GM18499 (cell line): ENCODE data around the gene STK32A.

Source experiments
- ATAC-seq: cut with Tn5 transposase; IDR thresholded peaks from one replicate; pipeline ENCODE4 v1.9.1; 2021; ENCODE audit warnings: moderate number of reproducible peaks; ENCODE audit not compliant: insufficient read depth, unreplicated experiment

The STK32A gene

DNA sequence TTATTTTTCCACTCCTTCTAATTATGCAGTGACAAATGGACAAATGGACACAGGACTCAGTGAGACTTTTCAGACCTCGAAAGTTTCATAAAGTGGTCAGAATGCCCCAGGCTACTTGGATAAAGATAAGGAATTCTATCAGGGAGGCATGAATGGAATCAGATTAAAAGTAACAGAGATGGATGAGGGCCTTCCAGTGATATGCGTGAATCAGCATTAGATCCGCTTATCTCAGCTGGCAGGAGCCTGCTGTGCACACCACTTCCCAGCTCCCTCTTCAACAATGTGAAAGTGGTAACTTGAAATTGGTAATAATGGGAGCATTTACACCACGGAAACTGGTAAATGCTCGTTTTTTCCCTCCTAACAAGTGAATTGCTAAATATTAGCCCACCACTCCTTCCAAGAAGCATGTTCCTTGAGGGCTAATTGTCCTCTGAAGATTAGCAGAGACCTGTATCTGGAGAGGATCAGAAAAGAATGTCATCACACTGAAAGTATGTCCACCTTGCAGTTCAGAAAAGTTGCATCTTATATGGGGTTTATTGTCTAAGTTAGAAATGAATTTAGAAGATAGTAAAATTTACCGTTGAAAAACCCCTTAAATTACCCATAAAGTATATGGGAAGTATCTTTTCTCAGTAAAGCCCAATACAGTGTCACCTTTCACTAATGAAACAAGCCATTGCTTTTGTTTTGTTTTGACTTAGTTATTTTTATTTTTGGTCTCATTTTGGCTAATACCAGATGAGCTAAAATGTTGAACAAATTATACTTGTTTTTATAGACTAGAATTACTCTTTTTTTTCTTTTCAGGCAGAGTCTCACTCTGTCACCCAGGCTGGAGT, 149.7 kb downstream of the STK32A start:
- ATAC-seq: no peak

- no peak for ATAC-seq
Observed at GRCh38 chr5:147387109-147387508, 152.3 kb downstream of the STK32A start.

DNA sequence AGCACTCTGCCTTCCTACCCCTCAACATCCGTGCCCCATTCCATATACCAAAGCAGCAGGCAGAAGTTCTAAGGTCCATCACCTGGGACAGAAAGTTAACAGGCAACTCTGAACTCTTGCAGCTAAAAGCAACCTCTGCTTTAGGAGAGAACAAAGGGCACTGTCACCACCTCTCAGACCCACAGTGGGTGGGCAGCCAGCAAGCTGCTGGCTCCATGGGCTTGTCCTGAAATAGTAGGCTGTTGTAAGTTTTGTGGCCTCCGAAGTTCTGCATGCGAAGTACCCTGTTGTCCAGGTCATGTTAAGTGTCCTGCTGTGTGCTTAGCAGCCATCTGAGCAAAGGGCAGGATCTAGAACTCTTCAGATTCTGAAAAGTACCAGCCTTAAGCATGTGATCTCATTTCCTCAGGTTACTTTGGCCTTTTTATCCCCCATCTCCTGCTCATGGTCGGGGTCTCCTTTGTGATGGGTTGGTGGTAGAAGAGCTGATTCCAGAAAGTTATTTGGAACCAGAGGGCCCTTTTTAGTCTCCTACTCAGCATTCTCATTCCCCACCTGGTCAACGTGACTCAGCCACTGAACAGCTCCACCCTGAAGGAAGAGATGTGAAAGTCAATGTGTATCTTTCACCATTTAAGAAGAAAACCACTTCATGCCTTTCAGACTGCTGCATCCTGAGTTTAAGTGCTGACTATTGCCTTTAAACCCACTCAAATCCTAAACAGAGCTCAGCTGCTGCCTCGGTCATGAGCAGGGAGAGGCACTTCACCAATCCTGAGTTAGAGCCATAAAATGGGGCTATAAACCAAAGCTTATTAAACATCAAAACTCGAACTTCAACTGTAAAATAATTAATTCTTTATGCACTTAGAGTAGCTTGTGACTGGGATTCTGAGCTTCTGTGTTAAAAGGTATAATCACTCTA, 153.6 kb downstream of the STK32A start:
- no peak for ATAC-seq

DNA sequence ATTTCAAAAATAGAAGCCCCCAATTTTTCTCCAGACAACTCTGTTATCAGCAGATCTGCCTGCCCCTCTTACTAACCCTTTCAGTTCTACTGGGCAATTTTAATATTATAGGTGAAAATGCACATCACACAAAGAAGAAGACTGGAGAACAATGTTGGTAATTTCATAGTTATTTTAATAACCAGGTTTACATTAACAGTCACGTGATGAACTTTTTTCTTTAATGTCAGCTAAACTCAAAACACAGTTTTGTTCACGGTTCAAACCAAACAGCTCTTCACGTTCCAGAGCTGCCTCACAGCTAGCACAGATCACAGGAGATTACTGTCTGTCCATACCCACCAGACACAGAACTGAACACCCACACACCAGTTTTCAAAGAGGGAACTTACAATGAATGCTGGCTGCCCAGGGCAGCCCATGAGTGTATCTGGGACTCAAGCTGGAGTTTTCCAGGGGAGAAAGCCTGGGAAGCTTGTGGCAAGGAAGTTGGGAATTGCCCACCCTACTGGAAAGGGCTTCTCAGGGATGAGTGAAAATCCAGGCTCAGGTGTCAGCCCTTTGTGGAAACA, 155.9 kb downstream of the STK32A start:
- ATAC-seq: no peak

DNA sequence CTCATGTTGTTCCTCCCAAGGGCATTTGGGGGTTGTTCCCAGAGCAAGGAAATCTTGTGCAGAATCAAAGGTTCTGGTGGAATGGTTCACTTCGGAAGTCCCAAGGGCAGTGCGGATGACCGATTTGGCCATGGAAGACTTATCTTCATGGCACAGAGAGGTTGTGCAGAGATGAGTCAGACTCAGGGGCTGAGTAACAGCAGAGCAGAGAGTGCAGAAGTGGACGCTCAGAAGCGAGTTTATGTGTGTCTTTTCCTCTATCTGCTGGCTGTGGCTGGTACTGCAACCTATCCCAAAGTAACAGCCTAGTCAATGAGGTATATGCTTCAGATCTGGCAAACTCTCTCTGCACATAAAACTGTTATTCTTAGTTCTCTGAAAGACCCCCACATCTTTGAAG, 157.0 kb downstream of the STK32A start:
- peak; percentile 89 for ATAC-seq

GRCh38 chr5:147393874-147394672, 159.2 kb downstream of the STK32A start:
- ATAC-seq: no peak

- no peak for ATAC-seq
Observed at GRCh38 chr5:147396070-147396823, 161.4 kb downstream of the STK32A start.

DNA sequence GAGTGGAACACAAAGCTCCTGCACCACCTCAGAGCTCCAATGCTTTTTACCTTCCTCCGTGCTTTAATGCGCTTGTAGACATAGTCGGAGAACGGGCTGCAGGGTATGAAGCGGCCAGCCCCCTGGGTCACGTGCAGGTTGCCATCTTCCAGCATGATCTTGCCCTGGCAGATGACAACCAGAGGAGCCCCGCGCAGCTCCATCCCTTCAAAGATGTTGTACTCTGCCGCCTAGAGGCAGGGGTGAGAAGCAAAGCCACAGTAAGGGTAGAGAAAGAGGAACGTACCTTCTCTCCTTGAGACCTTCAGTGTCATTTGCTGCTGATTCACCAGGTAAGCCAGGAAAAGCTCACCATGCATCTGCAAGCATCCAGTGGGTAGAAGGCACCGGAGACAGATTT, 162.8 kb downstream of the STK32A start:
- ATAC-seq: no peak

DNA sequence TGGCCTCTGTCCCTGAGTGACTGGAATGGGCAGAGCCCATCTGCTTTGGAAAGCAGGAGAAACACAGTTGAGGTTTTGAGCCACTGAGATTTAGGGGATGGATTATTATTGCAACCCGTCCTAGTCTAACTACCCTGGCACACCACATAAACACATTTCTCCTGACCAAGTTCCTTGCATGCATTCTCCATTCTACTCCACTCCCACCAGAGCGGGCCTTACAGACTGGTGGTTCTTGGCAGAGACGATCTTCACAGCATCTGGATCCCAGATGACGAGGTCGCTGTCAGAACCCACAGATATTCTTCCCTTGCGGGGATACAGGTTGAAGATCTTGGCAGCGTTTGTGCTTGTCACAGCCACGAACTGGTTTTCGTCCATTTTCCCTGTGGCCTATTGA, 164.0 kb downstream of the STK32A start:
- no peak for ATAC-seq

DNA sequence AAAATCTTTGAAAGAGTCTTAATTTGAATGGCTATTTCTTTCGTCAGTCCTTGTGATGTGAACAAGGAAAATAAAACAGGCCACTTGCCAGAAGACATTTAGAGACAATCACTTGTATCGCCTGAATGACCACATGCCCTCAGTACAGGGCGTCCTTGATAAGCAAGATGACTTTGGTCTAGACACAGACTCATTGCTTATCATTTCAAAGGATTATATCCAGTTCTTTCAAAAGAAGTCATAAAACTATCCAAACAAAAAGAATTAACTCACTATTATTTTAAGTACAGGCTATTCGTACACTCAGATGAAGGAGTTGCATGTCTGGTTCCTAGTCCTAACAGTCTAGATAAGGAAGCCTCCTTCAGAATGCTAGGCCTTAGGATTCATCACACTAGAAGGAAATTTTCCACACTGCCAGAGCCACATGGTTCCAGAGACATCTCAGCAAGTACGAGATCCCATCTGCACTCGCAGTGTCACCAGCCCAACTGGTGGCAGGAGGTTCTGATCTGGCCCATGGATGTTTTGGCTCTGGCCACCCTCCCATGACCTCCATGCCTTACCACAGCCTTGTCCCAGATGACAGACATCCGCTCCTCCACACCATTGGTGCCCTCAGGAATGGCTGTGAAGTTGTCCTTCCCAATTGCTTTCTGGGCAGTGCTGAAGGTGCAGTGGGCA, 165.4 kb downstream of the STK32A start:
- no peak for ATAC-seq

DNA sequence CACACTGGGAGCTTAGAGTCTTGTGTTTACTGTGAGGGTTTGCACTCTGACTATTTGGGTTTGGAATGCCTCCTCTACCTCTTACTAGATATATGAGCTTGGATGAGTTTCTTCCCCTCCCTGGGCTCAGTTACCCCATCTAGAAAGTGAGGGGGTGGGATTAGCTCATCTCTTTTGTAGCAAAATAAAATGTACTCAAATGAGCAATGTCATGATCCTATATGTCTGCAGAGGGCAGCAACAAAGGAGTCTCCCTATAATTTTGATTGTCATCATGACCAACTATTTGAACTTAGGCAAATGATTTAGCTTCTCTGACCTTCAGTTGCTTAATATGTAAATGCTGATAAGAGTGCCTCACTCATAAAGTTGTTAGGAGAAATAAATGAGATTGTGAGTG, 166.1 kb downstream of the STK32A start:
- ATAC-seq: no peak

GRCh38 chr5:147403651-147404640, 169.1 kb downstream of the STK32A start:
- ATAC-seq: peak; percentile 92

DNA sequence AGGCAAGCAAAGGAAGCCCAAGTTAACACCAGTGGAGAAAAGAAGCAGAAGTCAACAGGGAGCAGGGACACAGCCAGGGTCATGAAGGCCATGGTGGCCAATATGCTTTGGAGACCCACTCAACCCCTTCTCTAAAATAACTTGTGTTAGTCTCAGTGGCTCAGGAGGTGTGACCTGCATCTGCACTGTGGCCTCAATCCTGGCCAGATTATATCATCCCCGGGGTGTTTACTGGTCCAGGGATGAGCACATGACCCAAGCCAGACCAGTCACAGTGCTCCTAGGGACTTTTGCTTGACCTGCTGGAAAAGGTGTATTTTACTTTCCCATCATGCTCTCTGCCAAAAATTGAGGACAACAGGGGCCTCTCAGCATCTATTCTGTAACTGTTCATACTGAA, 169.9 kb downstream of the STK32A start:
- ATAC-seq: no peak

GRCh38 chr5:147406636-147407035, 171.8 kb downstream of the STK32A start:
- no peak for ATAC-seq

GRCh38 chr5:147407094-147407681, 172.4 kb downstream of the STK32A start:
- peak; percentile 20 for ATAC-seq

DNA sequence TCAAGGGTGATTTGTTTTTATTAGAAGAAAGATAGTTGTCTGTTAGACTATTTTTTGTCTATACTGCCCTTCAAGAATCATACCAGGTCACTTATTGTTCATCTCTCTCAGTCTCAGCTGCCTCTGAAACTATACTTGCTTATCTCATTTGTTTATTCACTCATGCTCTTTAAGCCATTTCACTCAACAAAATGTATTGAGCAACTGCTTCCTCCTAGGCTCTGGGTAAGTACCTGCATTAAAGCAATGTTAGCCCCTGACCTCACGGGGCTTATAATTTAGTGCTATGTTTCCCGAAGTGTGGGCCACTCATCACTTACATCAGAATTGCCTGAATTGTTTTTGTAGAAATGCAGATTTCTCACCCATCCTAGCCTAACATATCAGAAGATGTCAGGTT, 174.2 kb downstream of the STK32A start:
- no peak for ATAC-seq
